AG04450 (cell line): ENCODE measurements around the gene FSTL4. TPM values are rescaled to one million over a fixed set of nuclear protein-coding genes. Genes with fewer than 3 reads are reported as not detected.

Source experiments
- CTCF ChIA-PET: fragments of 300-600, 350-600 bp; formaldehyde crosslinking; extraction: SDS; loops from one replicate; lab custom pipeline; 2022; ENCODE audit warnings: antibody characterized with exemption, inconsistent platforms; lab: Charles Lee
- POLR2A ChIA-PET: fragments of 350-600 bp; formaldehyde crosslinking; extraction: SDS; loops from one replicate; lab custom pipeline; 2021; ENCODE audit warnings: antibody characterized with exemption, inconsistent platforms; lab: Yijun Ruan, JAX
- DNase-seq: peaks from one replicate; pipeline ENCODE4 v3.0.0-alpha.2; 2011; ENCODE audit warnings: low read depth, low spot score
- H3K27ac ChIP-seq: one replicate; pipeline ENCODE4 v1.5.1; 2012; ENCODE audit warnings: low read depth, low read length, control low read depth
- H3K27me3 ChIP-seq: one replicate; pipeline ENCODE4 v1.6.0; 2012; ENCODE audit warnings: low read length; ENCODE audit not compliant: control insufficient read depth, insufficient read depth
- H3K4me3 ChIP-seq: 2 replicates; pipeline ENCODE4 v1.5.1; 2011; ENCODE audit warnings: mild to moderate bottlenecking, low read depth, low read length, control low read depth
- H3K9me3 ChIP-seq: 2 replicates; pipeline ENCODE4 v1.5.1; 2012; ENCODE audit warnings: low read length; ENCODE audit not compliant: control insufficient read depth, insufficient read depth
- polyA minus RNA-seq: library from RNA; depleted of rRNA, polyadenylated mRNA; stranded (reverse); fragments of >200 nt; gene quantifications from 2 replicates; pipeline ENCODE4 v1.2.3, GENCODE V29; 2011; rRNA and poly(A)+ RNA removed
- polyA plus RNA-seq: library from polyadenylated mRNA; depleted of rRNA; stranded (reverse); fragments of >200 nt; gene quantifications from 2 replicates; pipeline ENCODE4 v1.2.3, GENCODE V29; 2011; rRNA removed
- TF ChIP-seq, protein P1 (sequence below): IDR thresholded peaks from 2 replicates; pipeline ENCODE4 v1.5.1; 2011; ENCODE audit warnings: low read depth, low read length, control low read depth, inconsistent platforms

FSTL4 gene
- polyA plus RNA-seq (0.11 and 0.20 TPM in 2 replicates), polyA minus RNA-seq (0.14 and 0.30 TPM in 2 replicates)

DNA sequence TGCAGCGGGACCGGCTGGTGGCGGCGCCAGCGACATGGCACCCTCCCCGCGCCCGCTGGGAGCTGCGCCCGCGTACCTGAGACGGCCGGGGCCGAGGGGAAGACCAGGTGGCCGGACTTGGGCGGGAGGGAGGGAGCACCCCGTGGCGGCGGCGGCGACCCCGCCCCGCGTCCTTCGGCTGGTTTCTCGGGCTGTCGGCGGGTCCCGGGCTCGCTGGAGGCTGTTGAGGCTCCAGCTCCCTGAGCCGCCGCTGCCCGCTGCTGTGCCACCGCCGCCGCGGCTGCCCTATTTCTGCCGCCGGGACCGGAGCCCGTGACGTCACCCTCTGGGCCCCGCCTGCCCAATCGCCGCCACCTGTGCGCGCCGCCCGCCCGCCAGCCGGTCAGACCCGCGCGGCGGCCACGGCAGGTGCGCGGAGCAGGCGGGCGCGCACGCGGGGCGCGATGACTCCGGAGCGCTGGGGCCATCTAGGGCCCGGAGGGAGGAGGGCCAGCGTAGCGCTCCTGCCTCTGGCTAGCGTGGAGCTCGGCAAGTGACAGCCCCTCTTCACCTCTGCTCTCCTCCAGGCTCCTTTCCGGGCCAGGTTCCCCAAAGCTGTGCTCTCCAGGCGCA is at the start of gene FSTL4:
FSTL4 (minus strand) TSS at position 293 of the 612 bp plus-strand sequence.
- Histone ChIP-seq H3K27me3 (peaks cover 37% of the 10 kb centered on the region), H3K27ac (no peak within 1 kb of the TSS), H3K4me3 (no peak within 1 kb of the TSS), H3K9me3 (no peaks in the 10 kb centered on the region)
- TF ChIP-seq, protein P1, sequence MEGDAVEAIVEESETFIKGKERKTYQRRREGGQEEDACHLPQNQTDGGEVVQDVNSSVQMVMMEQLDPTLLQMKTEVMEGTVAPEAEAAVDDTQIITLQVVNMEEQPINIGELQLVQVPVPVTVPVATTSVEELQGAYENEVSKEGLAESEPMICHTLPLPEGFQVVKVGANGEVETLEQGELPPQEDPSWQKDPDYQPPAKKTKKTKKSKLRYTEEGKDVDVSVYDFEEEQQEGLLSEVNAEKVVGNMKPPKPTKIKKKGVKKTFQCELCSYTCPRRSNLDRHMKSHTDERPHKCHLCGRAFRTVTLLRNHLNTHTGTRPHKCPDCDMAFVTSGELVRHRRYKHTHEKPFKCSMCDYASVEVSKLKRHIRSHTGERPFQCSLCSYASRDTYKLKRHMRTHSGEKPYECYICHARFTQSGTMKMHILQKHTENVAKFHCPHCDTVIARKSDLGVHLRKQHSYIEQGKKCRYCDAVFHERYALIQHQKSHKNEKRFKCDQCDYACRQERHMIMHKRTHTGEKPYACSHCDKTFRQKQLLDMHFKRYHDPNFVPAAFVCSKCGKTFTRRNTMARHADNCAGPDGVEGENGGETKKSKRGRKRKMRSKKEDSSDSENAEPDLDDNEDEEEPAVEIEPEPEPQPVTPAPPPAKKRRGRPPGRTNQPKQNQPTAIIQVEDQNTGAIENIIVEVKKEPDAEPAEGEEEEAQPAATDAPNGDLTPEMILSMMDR = no peak
- POLR2A ChIA-PET = no interaction called here
- CTCF ChIA-PET = no interaction called here
- no peak for DNase-seq

DNA sequence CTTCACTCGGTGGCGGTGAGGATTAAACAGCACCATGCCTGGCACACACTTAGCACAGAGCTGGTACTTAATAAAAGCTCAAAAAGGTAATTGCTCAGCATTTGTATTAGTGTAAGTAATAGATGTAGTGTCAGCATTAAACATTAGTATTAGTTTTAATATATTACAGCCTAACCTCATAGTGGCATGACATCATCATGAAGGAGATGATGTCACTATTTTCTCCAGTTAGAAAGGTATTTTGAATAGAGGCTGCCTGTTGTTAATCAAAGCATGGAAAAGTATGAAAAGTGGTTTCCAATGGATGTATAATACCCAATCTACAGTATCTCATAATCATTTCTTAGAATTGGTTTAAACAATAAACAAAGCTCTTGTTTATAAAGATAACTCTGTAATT is 49.0 kb upstream of the FSTL4 start:
- no peak for DNase-seq
- TF ChIP-seq, protein P1 = no peak
- H3K4me3 ChIP-seq = no peak overlapping the region
- ChIA-PET CTCF (no interaction called here), POLR2A (no interaction called here)
- no peak overlapping the region for H3K27ac ChIP-seq
- H3K9me3 ChIP-seq = no peaks in the 10 kb centered on the region
- H3K27me3 ChIP-seq = peaks cover 2% of the 10 kb centered on the region

DNA sequence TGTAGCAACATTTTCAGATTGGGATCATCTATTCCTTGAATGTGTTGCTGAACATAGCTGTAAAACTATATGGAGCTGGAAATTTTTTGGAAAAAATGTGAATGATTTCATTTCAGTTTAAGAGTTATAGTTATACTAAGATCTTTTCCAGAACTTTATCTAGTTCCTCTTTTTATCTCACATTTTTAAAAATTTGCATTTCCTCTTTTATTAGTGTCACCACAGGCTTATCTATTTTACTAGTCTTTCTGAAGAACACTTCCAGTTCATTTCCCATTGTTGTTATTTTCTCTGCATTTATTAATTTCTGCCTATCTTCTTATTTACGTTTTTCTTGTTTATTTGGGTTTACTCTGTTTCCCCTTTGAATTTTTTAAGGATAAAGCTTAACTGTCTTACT is 46.0 kb upstream of the FSTL4 start:
- TF ChIP-seq, protein P1 = no peak
- no peak for DNase-seq
- ChIA-PET POLR2A (no interaction called here), CTCF (no interaction called here)
- Histone ChIP-seq H3K4me3 (no peak overlapping the region), H3K27me3 (peaks cover under 1% of the 10 kb centered on the region), H3K9me3 (no peaks in the 10 kb centered on the region), H3K27ac (no peak overlapping the region)

DNA sequence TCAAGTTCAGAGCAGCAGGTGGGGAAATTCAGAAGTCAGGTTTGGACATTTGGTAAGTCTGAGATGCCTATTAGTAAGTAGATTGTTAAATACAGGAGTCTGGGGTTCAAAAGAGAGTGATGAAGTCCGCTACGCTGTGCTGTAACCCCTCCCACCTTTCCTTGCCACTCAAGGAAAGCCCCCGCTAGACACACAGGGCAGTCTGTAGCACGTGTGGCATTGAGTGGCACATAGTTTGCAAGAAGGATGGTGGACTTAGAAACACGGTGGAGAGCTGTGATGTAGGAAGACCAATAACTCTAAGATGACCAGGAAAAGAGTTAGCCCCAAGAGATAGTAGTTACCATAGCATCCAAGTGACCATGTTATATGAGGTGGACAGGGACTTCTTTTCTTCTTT is 44.7 kb upstream of the FSTL4 start:
- POLR2A ChIA-PET = no interaction called here
- Histone ChIP-seq H3K4me3 (no peak overlapping the region), H3K27me3 (peaks cover 2% of the 10 kb centered on the region), H3K9me3 (no peaks in the 10 kb centered on the region), H3K27ac (no peak overlapping the region)
- TF ChIP-seq, protein P1 = no peak
- DNase-seq = no peak
- CTCF ChIA-PET = no interaction called here

DNA sequence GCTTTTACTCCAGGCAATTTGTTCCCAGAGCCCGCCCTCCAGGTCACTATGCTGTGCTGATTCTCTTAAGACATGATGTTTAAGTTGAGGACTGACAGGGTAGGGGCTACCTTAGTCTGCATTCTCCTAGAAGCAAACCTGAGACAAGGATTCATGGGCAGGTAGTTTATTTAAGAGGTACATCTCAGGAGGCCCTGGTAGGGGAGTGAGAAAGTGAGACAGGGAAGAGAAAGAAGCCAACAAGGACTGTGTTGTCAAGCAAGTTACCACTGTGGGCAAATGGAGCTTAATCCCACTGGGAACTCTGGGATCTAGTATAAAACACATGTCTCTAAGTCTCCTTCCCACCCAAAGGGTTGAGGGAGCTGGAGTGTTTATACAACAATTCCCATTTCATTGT is 43.6 kb upstream of the FSTL4 start:
- CTCF ChIA-PET = no interaction called here

More for the DNA sequence above, 43.6 kb upstream of the FSTL4 start:
- no peaks in the 10 kb centered on the region for H3K9me3 ChIP-seq
- POLR2A ChIA-PET = no interaction called here
- no peak overlapping the region for H3K27ac ChIP-seq
- TF ChIP-seq, protein P1 = no peak
- H3K27me3 ChIP-seq = peaks cover 2% of the 10 kb centered on the region
- no peak for DNase-seq
- H3K4me3 ChIP-seq = no peak overlapping the region
